Measurements from ENCODE around the gene COL3A1.

COL3A1 gene

GRCh38 chr2:189016311-189016861 is 42.2 kb downstream of the COL3A1 start:
- no peak for DNase-seq (ENCODE audit: low read depth)

GRCh38 chr2:189018631-189019030 is 44.5 kb downstream of the COL3A1 start:
- no peak for DNase-seq (ENCODE audit: low read depth)

GRCh38 chr2:189020179-189020578 is 46.0 kb downstream of the COL3A1 start:
- no peak for DNase-seq (ENCODE audit: low read depth)

GRCh38 chr2:189022053-189022481 is 47.9 kb downstream of the COL3A1 start:
- DNase-seq (ENCODE audit: low read depth), result no peak

GRCh38 chr2:189022492-189022891 is 48.3 kb downstream of the COL3A1 start:
- no peak for DNase-seq (ENCODE audit: low read depth)

- DNase-seq (ENCODE audit: low read depth), result peak; percentile 5
Observed at GRCh38 chr2:189024901-189025618, 50.9 kb downstream of the COL3A1 start.

- DNase-seq (ENCODE audit: low read depth), result no peak
Observed at GRCh38 chr2:189037518-189037917, 63.3 kb downstream of the COL3A1 start.

GRCh38 chr2:189045836-189046235 is 71.7 kb downstream of the COL3A1 start:
- no peak for DNase-seq (ENCODE audit: low read depth)

GRCh38 chr2:189046320-189046719 is 72.1 kb downstream of the COL3A1 start:
- no peak for DNase-seq (ENCODE audit: low read depth)

- DNase-seq (ENCODE audit: low read depth), result no peak
Observed at GRCh38 chr2:189047171-189047888, 73.2 kb downstream of the COL3A1 start.

- no peak for DNase-seq (ENCODE audit: low read depth)
Observed at GRCh38 chr2:189048189-189048588, 74.0 kb downstream of the COL3A1 start.

GRCh38 chr2:189049709-189050164 is 75.6 kb downstream of the COL3A1 start:
- no peak for DNase-seq (ENCODE audit: low read depth)

GRCh38 chr2:189050165-189050712 is 76.1 kb downstream of the COL3A1 start:
- no peak for DNase-seq (ENCODE audit: low read depth)

GRCh38 chr2:189056200-189057106 is 82.3 kb downstream of the COL3A1 start:
- DNase-seq (ENCODE audit: low read depth), result no peak

GRCh38 chr2:189057316-189057715 is 83.1 kb downstream of the COL3A1 start:
- DNase-seq (ENCODE audit: low read depth), result no peak

- DNase-seq (ENCODE audit: low read depth), result no peak
Observed at GRCh38 chr2:189060096-189060642, 86.0 kb downstream of the COL3A1 start.

Data from CMK (cell line).